T-helper 2 cell treated with Interferon-gamma antibody and Interleukin-4, amounts not matched to agents 100 ng/mL and 5 ng/mL, for 36 hours (primary cell): Measurements from ENCODE around the gene LCN12. TPM values are rescaled to one million over a fixed set of nuclear protein-coding genes. Genes with fewer than 3 reads are reported as not detected.

ENCODE experiments used
- total RNA-seq: library from RNA; stranded (reverse); gene quantifications from 2 replicates; pipeline ENCODE4 v1.2.3, GENCODE V29; 2022

Gene LCN12
- total RNA-seq, 1 donor from 2014 or later, result 2.3 TPM

Other genes starting within 250 kb of the LCN12 start
- gene DIPK1B, start 239.7 kb upstream of the LCN12 start, total RNA-seq, result 1.1 and 1.3 TPM in 2 replicates
- 0.34 TPM in 1 of 2 replicates, not detected in the other for gene LCN10, start 209.3 kb upstream of the LCN12 start, total RNA-seq
- not detected in 2 replicates for gene LCN6, start 203.7 kb upstream of the LCN12 start, total RNA-seq
- gene LCN8, start 194.0 kb upstream of the LCN12 start, total RNA-seq, result not detected in 2 replicates
- gene LCN15, start 187.8 kb upstream of the LCN12 start, total RNA-seq, result not detected in 2 replicates
- 34.7 and 36.9 TPM in 2 replicates for gene TMEM141, start 160.9 kb upstream of the LCN12 start, total RNA-seq
- 0.20 and 0.55 TPM in 2 replicates for gene CCDC183, start 155.9 kb upstream of the LCN12 start, total RNA-seq
- gene RABL6, start 144.3 kb upstream of the LCN12 start, total RNA-seq, result 115 and 116 TPM in 2 replicates
- gene AJM1, start 109.8 kb upstream of the LCN12 start, total RNA-seq, result 3.9 and 4.0 TPM in 2 replicates
- gene PHPT1, start 102.9 kb upstream of the LCN12 start, total RNA-seq, result 109 and 111 TPM in 2 replicates
- 15.4 and 18.3 TPM in 2 replicates for gene MAMDC4, start 99.9 kb upstream of the LCN12 start, total RNA-seq
- 308 and 309 TPM in 2 replicates for gene EDF1, start 86.0 kb upstream of the LCN12 start, total RNA-seq
- gene TRAF2, start 65.8 kb upstream of the LCN12 start, total RNA-seq, result 49.0 TPM in 2 replicates
- 104 and 109 TPM in 2 replicates for gene FBXW5, start 7.5 kb upstream of the LCN12 start, total RNA-seq
- 2.3 and 4.1 TPM in 2 replicates for gene C8G, start 7.0 kb upstream of the LCN12 start, total RNA-seq
- gene PTGDS, start 25.2 kb downstream of the LCN12 start, total RNA-seq, result 6.5 and 6.7 TPM in 2 replicates
- gene LCNL1, start 30.7 kb downstream of the LCN12 start, total RNA-seq, result 0.16 and 0.20 TPM in 2 replicates
- gene PAXX, start 40.1 kb downstream of the LCN12 start, total RNA-seq, result 71.4 and 74.5 TPM in 2 replicates
- gene CLIC3, start 44.3 kb downstream of the LCN12 start, total RNA-seq, result 0.91 TPM in 2 replicates
- 27.8 and 30.6 TPM in 2 replicates for gene ABCA2, start 76.0 kb downstream of the LCN12 start, total RNA-seq
- gene FUT7, start 79.8 kb downstream of the LCN12 start, total RNA-seq, result 0.41 and 0.84 TPM in 2 replicates
- gene NPDC1, start 93.9 kb downstream of the LCN12 start, total RNA-seq, result 15.5 and 17.0 TPM in 2 replicates
- gene ENTPD2, start 101.8 kb downstream of the LCN12 start, total RNA-seq, result not detected in 2 replicates
- gene SAPCD2, start 118.3 kb downstream of the LCN12 start, total RNA-seq, result 32.9 TPM in 2 replicates
- gene UAP1L1, start 125.2 kb downstream of the LCN12 start, total RNA-seq, result 14.8 and 15.4 TPM in 2 replicates
- gene MAN1B1, start 134.7 kb downstream of the LCN12 start, total RNA-seq, result 48.7 and 55.1 TPM in 2 replicates
- gene DPP7, start 162.5 kb downstream of the LCN12 start, total RNA-seq, result 221 and 229 TPM in 2 replicates
- gene GRIN1, start 186.9 kb downstream of the LCN12 start, total RNA-seq, result 0.05 TPM in 1 of 2 replicates, not detected in the other
- gene LRRC26, start 217.8 kb downstream of the LCN12 start, total RNA-seq, result not detected in 2 replicates
- not detected in 2 replicates for gene TMEM210, start 219.8 kb downstream of the LCN12 start, total RNA-seq
- 68.8 and 69.6 TPM in 2 replicates for gene ANAPC2, start 236.3 kb downstream of the LCN12 start, total RNA-seq
- 86.5 and 88.3 TPM in 2 replicates for gene SSNA1, start 236.4 kb downstream of the LCN12 start, total RNA-seq
- 9.6 and 10.9 TPM in 2 replicates for gene TPRN, start 248.5 kb downstream of the LCN12 start, total RNA-seq